AG20443 (cell line): ENCODE measurements around the gene ADGRL1.
"Not testable (repeated sequence)": the region's sequence is repeated elsewhere in the genome, so short reads cannot be mapped to it uniquely, and the experiment has no call there.

Experiments
- DNase-seq: peaks from one replicate; pipeline ENCODE4 v3.0.0; 2012; ENCODE audit warnings: low spot score, mixed read lengths

The ADGRL1 gene

GRCh38 chr19:14205452-14206287 is at the start of gene ADGRL1:
Gene ADGRL1 (minus strand): TSS chr19:14206169. CDS start chr19:14183602, 22,567 bp downstream.
- not testable (repeated sequence) for DNase-seq

GRCh38 chr19:14255316-14255715 is 49.3 kb upstream of the ADGRL1 start:
- DNase-seq = not testable (repeated sequence)

GRCh38 chr19:14253822-14254599 is 48.0 kb upstream of the ADGRL1 start:
- DNase-seq = not testable (repeated sequence)

GRCh38 chr19:14252136-14252535 is 46.2 kb upstream of the ADGRL1 start:
- DNase-seq = not testable (repeated sequence)

- no peak for DNase-seq
Measured at GRCh38 chr19:14250870-14251269, 44.9 kb upstream of the ADGRL1 start.

- not testable (repeated sequence) for DNase-seq
Measured at GRCh38 chr19:14250315-14250714, 44.3 kb upstream of the ADGRL1 start.

GRCh38 chr19:14249891-14250290 is 43.9 kb upstream of the ADGRL1 start:
- not testable (repeated sequence) for DNase-seq

- DNase-seq = not testable (repeated sequence)
Measured at GRCh38 chr19:14249012-14249754, 43.2 kb upstream of the ADGRL1 start.

- DNase-seq = peak; percentile 24
Measured at GRCh38 chr19:14248578-14249011, 42.6 kb upstream of the ADGRL1 start.

GRCh38 chr19:14247548-14248471 is 41.8 kb upstream of the ADGRL1 start:
- not testable (repeated sequence) for DNase-seq

GRCh38 chr19:14247205-14247547 is 41.2 kb upstream of the ADGRL1 start:
- DNase-seq = not testable (repeated sequence)

GRCh38 chr19:14244393-14244792 is 38.4 kb upstream of the ADGRL1 start:
- DNase-seq = not testable (repeated sequence)

- DNase-seq = not testable (repeated sequence)
Measured at GRCh38 chr19:14243718-14244117, 37.7 kb upstream of the ADGRL1 start.

- DNase-seq = no peak
Measured at GRCh38 chr19:14237014-14237941, 31.3 kb upstream of the ADGRL1 start.

GRCh38 chr19:14232945-14233344 is 27.0 kb upstream of the ADGRL1 start:
- not testable (repeated sequence) for DNase-seq

GRCh38 chr19:14228446-14229071 is 22.6 kb upstream of the ADGRL1 start:
- not testable (repeated sequence) for DNase-seq

GRCh38 chr19:14226498-14226897 is 20.5 kb upstream of the ADGRL1 start:
- DNase-seq = not testable (repeated sequence)

GRCh38 chr19:14222886-14223285 is 16.9 kb upstream of the ADGRL1 start:
- DNase-seq = no peak

GRCh38 chr19:14221345-14221744 is 15.4 kb upstream of the ADGRL1 start:
- DNase-seq = not testable (repeated sequence)
